Stimulated activated naive CD8-positive, alpha-beta T cell treated with anti-CD3 and anti-CD28 coated beads, Interleukin-15, Interleukin-2, amounts not matched to agents 100 U/mL and 50 U/mL, for 24 hours (primary cell): ENCODE data around the gene CASTOR1.

Experiments used
- ATAC-seq: fragments of 150-1000 bp; cut with Tn5 transposase; one replicate; pipeline ENCODE4 v1.10.0; 2021
- DNase-seq: peaks from one replicate; pipeline ENCODE4 v3.0.0; 2021

CASTOR1 gene

GRCh38 chr22:30284172-30284571, 5.1 kb downstream of the CASTOR1 start:
- DNase-seq, result no peak
- no peak for ATAC-seq

GRCh38 chr22:30283342-30283741, 6.0 kb downstream of the CASTOR1 start:
- ATAC-seq (no peak), DNase-seq (no peak)

GRCh38 chr22:30282616-30283046, 6.7 kb downstream of the CASTOR1 start:
- DNase-seq, result no peak
- ATAC-seq, result no peak

- ATAC-seq (no peak), DNase-seq (no peak)
Observed at GRCh38 chr22:30280505-30280904, 8.8 kb downstream of the CASTOR1 start.

GRCh38 chr22:30279932-30280331, 9.4 kb downstream of the CASTOR1 start:
- no peak for DNase-seq
- no peak for ATAC-seq

- no peak for ATAC-seq
- no peak for DNase-seq
Observed at GRCh38 chr22:30279046-30279788, 10.1 kb downstream of the CASTOR1 start.

- ATAC-seq (no peak), DNase-seq (no peak)
Observed at GRCh38 chr22:30277547-30278344, 11.6 kb downstream of the CASTOR1 start.

- DNase-seq (no peak), ATAC-seq (no peak)
Observed at GRCh38 chr22:30276039-30276438, 13.3 kb downstream of the CASTOR1 start.

- peak; percentile 37 for ATAC-seq
- no peak for DNase-seq
Observed at GRCh38 chr22:30275625-30276024, 13.7 kb downstream of the CASTOR1 start.

GRCh38 chr22:30274437-30274812, 14.9 kb downstream of the CASTOR1 start:
- no peak for DNase-seq
- no peak for ATAC-seq

- DNase-seq (no peak), ATAC-seq (no peak)
Observed at GRCh38 chr22:30273711-30274436, 15.4 kb downstream of the CASTOR1 start.

GRCh38 chr22:30272781-30273601, 16.3 kb downstream of the CASTOR1 start:
- no peak for ATAC-seq
- no peak for DNase-seq

- DNase-seq (no peak), ATAC-seq (no peak)
Observed at GRCh38 chr22:30270832-30271231, 18.5 kb downstream of the CASTOR1 start.

- DNase-seq (no peak), ATAC-seq (no peak)
Observed at GRCh38 chr22:30268331-30268730, 21.0 kb downstream of the CASTOR1 start.

- ATAC-seq (no peak), DNase-seq (peak; percentile 69)
Observed at GRCh38 chr22:30267382-30268302, 21.7 kb downstream of the CASTOR1 start.

GRCh38 chr22:30266445-30267381, 22.6 kb downstream of the CASTOR1 start, which contains the start of gene OSM:
Gene OSM (minus strand): TSS chr22:30266851. CDS start chr22:30266799, 52 bp downstream.
- DNase-seq (peak; percentile 83), ATAC-seq (peak; percentile 51)

- DNase-seq, result peak; percentile 89
- peak; percentile 72 for ATAC-seq
Observed at GRCh38 chr22:30265823-30266444, 23.4 kb downstream of the CASTOR1 start.

GRCh38 chr22:30265131-30265720, 24.1 kb downstream of the CASTOR1 start:
- DNase-seq, result no peak
- ATAC-seq, result no peak

- ATAC-seq (no peak), DNase-seq (no peak)
Observed at GRCh38 chr22:30263883-30264282, 25.4 kb downstream of the CASTOR1 start.
